Measurements from ENCODE around the gene TRIM4.

DNA sequence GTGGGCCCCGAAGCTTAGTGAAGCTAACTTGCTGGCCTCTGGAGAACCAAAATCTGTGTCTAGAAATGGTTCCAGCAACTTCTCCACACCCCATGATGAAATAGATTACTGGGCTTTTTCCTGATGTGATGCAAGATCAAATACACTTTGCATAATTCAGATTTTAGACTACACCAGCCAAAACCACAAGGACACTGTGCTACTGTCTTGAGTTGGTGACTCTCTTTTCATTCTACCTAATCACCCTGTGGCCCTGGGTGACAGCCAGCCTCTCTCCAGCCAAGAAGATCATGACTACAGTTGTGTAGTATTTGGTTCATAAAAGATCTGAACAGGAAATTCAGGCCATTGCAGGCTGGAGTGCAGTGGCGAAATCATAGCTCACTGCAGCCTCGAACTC is 34.3 kb upstream of the TRIM4 start:
- no peak for TF ChIP-seq POLR2A (IDR thresholded peaks at IDR 0.05)
- TF ChIP-seq, protein P1, sequence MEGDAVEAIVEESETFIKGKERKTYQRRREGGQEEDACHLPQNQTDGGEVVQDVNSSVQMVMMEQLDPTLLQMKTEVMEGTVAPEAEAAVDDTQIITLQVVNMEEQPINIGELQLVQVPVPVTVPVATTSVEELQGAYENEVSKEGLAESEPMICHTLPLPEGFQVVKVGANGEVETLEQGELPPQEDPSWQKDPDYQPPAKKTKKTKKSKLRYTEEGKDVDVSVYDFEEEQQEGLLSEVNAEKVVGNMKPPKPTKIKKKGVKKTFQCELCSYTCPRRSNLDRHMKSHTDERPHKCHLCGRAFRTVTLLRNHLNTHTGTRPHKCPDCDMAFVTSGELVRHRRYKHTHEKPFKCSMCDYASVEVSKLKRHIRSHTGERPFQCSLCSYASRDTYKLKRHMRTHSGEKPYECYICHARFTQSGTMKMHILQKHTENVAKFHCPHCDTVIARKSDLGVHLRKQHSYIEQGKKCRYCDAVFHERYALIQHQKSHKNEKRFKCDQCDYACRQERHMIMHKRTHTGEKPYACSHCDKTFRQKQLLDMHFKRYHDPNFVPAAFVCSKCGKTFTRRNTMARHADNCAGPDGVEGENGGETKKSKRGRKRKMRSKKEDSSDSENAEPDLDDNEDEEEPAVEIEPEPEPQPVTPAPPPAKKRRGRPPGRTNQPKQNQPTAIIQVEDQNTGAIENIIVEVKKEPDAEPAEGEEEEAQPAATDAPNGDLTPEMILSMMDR (IDR thresholded peaks at IDR 0.05), result no peak
- TF ChIP-seq POLR2AphosphoS5 (IDR thresholded peaks at IDR 0.05), result no peak
